NCI-H460 (cell line): ENCODE data around the gene ARID3A. TPM values are rescaled to one million over a fixed set of nuclear protein-coding genes. Genes with fewer than 3 reads are reported as not detected.

Experiments used
- DNase-seq: peaks from one replicate; pipeline ENCODE4 v3.0.0-alpha.2; 2016; ENCODE audit warnings: low read depth; ENCODE audit errors: extremely low read depth
- total RNA-seq: library from RNA; depleted of rRNA; stranded (reverse); fragments of >200 nt; shearing (Covaris generic); gene quantifications from 2 replicates; pipeline ENCODE4 v1.2.3, GENCODE V29; 2014

Gene ARID3A
- total RNA-seq, 1 experiment from 2014 or later: 5.4 TPM

DNA sequence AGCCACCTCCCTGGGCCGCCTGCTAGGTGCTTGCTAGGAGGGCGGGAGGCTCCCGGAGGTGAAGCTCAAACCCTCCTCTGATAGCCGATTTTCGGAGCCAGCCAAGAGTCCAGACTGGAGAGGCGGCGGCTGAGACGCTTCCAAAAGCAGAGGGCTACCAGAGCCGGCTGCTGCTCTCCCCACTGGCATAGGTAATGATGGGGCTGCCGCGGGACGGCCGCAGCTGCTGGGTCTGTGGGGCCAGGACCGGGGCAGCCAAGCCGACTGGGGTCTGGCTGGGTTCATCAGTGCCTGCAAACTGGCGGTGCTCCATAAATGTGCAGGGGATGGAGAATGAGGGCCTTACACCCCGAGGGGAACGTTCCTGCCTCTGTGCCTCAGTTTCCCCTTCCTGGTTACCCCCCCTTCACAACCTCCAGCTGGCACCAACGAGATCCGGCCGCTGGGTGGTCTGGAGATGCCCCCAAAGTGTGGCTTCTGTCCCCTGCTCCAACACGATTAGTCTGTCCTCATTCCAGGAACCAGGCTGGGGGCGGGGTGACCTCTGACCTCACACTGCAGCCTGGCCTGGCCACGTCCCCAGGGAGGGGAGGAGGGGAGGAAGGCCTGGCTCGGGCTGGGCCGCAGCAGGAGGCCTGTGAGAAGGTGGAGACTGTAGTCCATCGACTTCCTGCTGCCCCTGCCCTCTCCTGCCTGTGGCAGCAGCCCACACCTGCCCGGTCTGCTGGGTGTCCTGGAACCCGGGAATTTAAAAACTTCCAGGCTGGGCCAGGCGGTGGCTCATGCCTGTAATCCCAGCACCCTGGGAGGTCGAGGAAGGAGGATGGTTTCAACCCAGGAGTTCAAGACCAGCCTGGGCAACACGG is 54.5 kb downstream of the ARID3A start:
- no peak for DNase-seq

DNA sequence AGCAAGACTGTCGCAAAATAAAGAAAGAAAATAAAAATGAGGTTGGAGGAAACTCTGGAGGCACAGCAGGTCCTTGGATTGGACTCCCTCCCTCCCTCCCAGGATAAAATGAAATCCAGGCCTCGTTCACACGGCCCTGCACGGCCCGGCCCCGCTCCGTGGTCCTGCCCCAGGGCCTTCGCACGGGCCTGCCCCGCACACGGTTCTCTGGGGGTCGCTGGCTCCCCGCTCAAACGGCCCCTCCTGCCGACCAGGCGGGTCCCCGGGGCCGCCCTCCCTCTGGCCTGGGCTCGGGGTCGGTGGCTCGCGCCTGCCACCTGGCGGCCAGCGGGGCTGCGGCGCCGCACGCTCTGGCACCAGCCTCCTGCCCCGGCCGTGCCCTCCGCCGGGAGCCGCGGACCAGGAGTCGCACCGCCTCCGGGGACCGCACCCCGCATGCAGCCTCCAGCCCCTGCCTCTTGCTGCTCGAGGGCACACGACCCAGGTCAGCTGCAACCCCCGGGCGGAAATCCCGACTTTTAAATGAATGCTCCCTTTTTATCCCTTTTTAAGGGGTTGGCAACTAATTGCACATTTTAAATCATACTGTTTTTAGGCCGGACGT is 56.8 kb downstream of the ARID3A start:
- peak; percentile 50 for DNase-seq

DNA sequence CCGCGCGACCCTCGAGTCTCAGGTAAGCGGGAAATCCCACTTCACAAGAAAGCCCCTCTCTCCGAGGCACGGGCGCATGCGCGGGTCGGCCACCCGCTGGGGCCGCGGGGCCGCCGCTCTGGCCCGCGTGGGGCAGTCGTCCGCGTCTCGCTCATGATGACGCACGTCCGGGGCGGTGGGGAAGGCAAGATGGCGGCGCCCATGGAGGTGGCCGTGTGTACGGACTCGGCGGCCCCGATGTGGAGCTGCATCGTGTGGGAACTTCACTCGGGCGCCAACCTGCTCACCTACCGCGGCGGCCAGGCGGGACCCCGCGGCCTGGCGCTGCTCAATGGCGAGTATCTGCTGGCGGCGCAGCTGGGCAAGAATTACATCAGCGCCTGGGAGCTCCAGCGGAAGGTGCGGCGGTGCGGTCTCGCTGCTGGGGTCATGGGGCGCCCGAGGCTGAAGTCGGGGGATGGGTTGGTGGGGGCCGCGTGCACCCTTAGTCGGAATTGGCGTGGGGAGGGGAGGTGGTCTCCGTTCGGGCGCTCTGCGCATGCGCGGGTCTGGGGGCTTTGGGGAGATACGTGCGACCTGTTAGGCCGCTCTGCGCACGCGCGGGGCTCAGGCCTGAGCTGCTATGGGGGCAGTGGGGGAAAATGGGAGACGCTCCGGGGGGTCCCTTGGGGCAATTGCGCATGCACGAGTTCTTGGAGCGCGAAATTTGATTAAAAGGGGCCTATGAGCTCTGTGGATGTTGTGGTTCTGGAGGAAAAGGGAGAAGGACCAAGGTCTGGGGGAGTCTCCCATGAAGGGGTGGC is 58.5 kb downstream of the ARID3A start, which contains the start of gene WDR18:
WDR18 (plus strand) TSS at position 181 of the 803 bp plus-strand sequence; CDS start at position 190, 9 bp downstream.
- peak; percentile 81 for DNase-seq

DNA sequence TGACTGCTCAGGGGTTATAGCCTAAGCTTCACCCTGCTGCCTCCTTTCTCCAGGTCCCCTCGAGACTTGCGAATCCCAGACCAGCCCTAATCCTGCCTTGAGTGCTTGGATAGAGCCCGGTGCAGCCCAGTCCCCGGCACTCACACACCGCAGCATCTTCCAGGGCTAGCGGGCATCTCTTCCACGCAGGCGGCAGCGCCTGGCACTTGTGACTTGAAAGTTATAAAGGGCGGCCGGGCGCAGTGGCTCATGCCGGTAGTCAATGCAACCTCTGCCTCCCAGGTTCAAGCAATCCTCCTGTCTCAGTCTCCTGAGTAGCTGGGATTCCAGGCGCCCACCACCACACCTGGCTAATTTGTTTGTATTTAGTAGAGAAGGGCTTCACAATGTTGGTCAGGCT is 60.2 kb downstream of the ARID3A start:
- no peak for DNase-seq

DNA sequence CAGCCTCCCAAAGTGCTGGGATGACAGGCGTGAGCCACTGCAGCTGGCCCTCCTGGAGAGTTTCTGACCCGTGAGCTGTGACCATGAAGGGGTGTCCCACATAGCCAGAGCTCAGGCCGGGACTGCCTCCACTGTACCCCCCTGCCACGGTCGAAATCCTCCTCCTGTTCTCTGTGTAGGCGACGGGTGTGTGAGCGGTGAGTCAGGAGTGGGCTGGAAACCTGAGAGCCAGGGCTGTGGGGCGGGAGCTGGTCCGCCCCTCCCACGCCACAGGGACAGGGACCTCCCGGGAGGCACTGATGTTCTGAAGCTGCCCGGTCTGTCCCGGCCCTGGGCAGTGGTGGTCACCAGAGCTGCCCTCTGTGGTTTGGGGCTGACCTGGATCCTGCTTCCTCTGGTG is 62.2 kb downstream of the ARID3A start:
- no peak for DNase-seq

DNA sequence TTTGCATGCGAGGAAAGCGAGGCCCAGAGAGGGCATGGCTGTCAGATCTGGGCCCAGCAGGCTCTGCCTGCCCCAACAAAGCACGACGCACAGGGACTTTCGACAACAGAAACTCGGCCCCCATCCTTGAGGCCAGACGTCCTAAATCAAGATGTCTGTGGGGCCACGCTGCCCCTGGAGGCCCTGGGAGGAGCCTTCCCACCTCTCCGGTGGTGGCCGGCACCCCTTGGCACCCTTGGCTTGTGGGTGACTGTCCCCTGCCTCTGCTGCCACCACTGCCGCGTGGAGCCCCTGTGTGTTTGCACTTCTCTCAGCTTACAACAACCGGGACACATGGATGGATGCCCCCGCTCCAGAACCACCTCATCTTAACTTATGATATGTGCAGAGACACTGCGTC is 62.7 kb downstream of the ARID3A start:
- no peak for DNase-seq

DNA sequence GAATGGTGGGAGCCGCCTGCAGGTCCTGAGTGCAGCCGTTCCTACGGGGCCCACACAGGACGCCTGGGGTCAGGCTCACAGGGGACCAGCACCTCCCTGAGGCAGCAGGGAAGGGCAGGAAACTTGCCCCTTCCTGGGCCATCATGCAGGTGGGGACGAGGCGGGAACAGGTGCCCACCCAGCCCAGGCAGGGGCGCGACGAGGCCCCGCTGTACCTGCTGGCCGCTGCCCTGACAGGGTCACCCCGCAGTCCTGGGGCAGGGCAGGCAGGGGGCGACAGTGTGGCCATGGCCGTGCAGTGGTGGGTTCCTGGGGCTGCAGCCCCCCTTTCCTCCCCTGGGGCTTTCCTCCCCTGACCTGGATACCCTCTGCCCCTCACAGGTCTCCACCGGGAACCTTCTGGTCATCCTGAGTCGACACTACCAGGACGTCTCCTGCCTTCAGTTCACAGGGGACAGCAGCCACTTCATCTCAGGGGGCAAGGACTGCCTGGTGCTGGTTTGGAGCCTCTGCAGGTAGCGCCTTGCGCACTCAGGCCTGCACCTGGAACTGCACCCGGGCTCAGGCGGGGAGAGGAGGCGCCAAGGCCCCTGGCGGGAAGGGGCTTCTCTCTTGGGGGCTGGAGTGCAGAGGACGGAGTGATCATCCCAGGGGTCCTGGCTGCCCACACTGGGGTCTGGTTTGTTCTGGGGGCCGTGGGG is 63.7 kb downstream of the ARID3A start:
- DNase-seq: no peak

DNA sequence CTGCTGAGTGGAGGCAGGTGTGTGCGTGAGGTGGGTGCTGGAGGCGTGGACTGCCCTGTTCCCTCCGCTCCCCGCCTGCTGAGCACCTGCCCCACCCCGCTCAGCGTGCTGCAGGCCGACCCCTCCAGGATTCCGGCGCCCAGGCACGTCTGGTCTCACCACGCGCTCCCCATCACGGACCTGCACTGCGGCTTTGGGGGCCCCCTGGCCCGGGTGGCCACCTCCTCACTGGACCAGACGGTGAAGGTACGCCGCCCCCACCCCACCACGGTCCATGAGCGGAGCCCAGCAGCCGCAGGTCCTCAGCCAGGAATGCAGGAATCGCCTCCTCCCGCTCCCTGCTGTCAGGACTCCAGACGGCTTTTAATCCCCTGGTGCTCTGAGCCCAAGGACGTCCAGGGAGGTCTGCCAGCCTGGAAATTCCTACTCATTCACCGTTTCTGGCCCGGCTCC is 64.3 kb downstream of the ARID3A start:
- DNase-seq: no peak

DNA sequence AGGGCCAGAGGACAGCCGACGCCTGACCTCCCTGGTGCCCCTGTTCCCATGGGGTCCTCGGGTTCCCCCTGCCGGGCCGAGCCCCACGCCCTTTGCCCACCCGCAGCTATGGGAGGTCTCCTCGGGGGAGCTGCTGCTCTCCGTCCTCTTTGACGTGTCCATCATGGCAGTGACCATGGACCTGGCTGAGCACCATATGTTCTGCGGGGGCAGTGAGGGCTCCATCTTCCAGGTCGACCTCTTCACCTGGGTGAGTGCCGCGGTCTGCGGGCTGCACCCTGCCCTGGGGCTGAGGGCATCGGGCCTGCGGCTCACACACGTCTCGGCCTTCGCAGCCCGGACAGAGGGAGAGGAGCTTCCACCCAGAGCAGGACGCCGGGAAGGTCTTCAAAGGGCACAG is 64.9 kb downstream of the ARID3A start:
- no peak for DNase-seq

DNA sequence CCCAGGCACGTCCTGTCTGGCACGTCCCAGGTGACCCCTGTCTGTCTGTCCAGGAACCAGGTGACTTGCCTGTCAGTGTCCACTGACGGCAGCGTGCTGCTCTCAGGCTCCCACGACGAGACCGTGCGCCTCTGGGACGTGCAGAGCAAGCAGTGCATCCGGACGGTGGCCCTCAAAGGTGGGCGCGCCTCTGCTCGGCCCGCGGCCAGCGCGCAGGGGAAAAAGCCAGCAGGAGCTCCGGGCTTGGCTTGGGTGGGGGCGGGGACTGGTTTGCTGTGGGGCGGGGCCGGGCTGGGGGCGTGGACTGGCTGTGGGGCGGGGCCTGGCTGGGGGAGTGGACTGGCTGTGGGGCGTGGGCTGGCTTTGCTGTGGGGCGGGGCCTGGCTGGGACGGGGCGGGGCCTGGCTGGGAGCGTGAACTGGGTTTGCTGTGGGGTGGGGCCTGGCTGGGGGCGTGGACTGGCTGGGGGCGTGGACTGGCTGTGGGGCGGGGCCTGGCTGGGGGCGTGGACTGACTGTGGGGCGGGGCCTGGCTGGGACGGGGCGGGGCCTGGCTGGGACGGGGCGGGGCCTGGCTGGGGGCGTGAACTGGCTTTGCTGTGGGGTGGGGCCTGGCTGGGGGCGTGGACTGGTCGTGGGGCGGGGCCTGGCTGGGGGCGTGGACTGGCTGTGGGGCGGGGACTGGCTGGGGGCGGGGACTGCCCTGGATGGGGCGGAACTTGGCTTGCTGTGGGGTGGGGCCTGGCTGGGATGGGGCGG is 65.5 kb downstream of the ARID3A start:
- DNase-seq: peak; percentile 30

DNA sequence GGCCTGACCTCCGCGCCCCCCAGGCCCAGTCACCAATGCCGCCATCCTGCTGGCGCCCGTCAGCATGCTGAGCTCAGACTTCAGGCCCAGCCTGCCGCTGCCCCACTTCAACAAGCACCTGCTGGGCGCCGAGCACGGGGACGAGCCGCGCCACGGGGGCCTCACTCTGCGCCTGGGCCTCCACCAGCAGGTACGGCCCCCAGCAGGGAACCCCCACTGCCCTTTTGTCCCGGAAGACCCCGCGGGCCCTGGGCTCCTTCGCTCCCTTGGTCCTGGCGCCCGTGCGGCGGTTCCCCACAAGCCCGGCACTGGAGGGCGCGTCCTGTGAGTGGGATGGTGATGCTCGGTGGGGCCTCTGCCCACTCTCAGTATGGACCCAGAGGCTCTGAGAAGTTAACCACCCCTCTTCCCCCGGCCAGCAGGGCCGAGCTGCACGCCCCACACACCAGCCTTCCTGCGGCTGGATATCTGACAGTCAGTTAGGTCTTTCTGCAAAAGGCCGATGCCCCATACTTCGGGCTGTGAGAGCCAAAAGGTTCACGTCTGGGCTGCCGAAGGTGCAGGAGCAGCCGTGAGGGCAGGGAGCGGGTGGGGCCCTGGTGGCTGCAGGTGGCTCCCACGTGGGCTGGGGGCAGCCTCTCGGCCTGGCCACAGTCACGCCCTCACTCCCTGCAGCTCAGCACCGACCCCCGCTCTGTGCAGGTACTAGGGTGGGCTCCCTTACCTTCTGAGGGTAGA is 66.3 kb downstream of the ARID3A start:
- DNase-seq: no peak

DNA sequence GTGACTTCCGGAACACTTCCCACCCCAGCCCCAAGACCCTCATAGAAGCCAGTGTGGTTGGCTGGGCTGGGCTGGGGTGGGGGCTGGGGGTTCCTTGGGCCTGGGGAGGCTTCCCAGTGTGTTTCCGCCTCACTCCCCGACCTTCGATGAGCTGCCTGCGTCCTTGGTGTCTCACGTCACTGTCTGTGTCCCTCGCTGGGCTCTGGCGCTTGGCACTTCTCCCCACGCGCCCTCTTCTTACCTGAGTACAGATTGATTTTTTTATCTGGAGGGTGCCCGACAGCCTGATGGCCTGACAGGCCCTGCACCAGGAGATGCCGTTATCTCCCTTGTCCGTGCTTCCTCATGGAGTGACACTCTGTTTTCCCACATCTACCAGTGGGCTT is 66.8 kb downstream of the ARID3A start:
- no peak for DNase-seq

DNA sequence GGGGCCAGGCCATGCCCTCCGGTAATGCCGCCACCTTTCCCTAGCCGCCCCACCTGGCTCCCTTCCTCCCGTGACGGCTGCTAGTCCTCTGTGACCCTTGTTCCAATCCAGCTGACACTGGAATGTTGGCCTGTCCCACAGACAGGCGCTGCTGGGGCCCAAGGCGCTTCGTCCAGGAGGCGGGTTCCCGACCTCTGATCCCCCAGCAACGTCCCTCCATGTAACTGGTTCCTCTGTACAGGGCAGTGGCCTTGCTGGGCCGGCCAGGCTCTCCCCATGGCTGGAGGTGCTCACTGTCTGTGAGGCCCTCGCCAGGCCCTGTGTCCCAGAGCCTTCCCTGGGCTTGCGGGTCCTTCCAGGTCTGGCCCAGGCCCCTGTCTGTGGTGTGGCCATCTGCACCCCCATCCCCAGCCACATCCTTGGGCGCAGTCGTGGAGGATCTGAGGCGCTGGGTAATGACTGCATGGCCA is 67.6 kb downstream of the ARID3A start:
- no peak for DNase-seq

DNA sequence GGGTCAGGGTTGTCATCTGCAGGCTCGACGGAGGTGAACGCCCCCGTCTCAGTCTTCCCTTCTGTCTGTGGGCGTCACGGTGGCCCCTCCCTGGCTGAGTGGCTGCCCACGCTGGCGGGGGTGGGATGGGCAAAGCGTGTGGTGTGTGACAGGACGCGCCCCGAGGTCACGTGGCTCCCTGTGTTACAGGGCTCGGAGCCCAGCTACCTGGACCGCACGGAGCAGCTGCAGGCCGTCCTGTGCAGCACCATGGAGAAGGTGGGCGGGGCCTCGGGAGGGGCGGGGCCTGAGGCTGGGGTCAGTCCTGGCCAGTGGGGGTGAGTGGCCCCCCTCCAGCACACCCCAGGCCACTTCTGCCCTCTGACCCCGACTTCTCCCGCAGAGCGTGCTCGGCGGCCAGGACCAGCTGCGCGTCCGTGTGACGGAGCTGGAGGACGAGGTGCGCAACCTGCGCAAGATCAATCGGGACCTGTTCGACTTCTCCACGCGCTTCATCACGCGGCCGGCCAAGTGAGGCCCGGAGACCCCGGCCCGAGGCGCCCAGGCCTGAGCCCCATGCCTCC is 68.1 kb downstream of the ARID3A start:
- no peak for DNase-seq

DNA sequence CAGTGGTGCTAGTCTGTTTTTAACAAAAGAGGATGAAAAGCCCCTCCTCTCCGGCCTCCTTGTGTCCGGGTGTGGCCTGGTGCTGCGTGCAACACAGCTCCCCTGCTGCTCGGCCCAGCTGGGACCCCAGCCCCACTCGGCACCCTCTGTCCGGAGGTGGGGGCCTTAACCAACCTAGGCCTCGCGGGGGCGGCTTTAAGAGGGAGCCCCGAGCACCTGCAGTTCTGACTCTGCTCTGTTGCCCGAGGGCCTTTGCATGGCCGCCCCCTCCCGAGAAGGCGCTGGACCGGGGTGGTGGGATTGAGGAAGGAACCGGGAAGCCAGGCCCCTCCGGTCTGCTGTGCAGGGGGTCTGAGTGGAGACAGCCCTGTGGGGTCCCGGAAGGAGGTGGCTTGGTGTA is 68.7 kb downstream of the ARID3A start:
- DNase-seq: no peak

DNA sequence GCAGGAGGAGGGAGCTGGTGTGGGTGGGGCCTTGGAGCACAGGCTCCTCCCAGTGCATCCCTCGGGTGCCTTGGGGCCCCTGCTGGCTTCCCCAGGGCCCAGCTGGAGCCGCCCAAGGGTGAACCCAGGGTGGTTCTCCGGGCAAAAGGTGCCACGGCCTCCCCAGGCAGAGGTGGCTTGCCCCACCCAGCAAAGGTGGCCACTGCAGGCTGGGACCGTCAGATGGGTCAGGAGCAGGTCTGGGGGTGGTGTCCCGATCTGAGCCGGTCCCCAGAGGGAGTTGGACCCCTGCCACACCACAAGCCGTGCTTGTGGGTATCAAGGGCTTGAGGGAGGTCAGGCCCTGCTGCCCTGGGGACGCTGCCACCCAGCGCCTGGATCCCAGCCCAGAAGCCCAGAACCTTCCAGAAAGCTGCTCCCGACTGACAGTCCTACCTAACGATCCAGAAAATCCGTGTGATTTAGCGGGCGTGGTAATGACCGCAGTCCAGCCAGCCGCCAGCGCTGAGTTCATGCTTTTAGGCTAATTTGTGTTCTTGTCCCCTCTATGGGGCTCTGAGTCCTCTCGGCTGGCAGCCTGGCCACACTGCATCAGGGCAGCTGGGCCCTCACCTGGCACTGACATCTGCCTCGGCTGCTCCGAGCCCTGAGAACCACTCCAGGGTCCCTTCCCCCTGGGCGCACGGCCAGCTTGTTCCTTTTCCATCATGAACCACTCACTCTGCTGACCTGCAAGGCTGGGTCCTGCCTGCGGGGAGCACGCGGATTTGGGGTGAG is 69.4 kb downstream of the ARID3A start:
- no peak for DNase-seq

DNA sequence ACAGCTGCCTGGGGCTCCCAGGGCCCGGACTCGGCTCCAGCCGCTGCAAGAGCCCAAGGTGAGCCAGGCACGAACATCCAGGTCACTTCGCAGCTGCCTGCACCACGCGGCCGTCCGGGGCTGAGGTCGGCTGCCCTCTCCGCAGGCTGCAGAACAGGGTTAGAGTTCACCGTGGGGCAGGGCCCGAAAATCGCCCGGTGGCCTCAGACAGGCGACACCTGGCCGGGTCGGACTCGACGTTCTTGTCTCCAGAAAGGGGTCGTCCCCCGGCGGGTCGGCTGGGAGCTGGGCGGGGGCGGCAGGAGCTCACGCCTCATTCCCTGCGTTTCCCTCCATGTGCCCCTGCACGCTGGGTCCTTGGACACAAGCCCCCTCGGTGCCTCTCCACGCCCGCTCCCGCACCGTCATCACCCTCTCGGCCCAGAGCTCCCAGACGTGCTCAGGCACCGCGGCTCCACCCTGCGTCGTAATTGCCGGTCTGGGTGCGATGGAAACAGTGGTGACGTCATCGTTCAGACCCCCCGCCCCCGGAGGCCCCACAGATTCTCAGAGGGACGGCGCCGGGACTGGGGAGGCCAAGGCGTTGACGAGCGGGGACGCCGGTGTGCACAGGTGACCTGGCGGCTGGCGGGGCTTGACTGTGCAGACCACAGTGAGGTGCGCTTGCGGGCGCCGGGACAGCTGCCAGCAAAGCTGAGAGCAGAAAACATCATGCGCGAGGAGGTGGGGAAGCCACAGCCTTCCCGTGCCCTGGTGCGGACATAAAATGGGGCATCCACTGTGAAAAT is 70.4 kb downstream of the ARID3A start:
- DNase-seq: peak; percentile 29
